Measurements from ENCODE around the gene CDH4. TPM values are rescaled to one million over a fixed set of nuclear protein-coding genes. Genes with fewer than 3 reads are reported as not detected.

The CDH4 gene
- total RNA-seq, 2 donors from 2014 or later, result not detected

DNA sequence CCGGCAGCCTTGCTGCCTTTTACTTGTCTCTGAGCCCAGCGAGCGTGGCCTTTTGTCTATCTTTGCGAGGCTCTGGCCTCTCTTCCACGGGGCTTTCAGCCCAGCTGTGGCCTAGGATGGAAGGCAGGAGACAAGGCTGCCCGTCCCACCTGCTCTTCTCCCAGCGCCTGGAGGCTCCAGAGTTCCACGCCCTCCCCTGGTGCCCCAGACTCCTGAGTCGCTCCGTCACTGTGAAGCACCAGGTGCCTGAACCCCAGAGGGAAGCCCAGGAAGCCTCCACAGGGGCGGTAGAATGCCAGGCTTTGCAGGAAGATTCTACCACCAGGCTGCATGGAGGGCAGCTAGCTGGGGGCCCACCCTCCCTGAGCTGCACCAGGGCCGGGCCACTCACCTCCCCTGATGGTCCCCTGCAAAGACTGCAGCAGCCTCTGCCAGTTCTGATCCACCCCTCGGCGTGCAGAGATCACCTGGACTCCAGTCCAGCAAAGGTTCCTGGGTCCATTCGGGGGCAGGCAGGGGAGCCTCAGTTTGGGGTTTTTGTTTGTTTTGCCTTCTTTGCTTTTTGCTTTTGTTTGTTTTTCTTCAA lies 384.6 kb downstream of the CDH4 start:
- H3K27me3 ChIP-seq (replicated peaks; ENCODE audit: insufficient read depth), result no peaks in the 10 kb centered on the region
- no peak for ATAC-seq (ENCODE audit: insufficient number of reproducible peaks, low FRiP score, low read depth)
- TF ChIP-seq, protein P1, sequence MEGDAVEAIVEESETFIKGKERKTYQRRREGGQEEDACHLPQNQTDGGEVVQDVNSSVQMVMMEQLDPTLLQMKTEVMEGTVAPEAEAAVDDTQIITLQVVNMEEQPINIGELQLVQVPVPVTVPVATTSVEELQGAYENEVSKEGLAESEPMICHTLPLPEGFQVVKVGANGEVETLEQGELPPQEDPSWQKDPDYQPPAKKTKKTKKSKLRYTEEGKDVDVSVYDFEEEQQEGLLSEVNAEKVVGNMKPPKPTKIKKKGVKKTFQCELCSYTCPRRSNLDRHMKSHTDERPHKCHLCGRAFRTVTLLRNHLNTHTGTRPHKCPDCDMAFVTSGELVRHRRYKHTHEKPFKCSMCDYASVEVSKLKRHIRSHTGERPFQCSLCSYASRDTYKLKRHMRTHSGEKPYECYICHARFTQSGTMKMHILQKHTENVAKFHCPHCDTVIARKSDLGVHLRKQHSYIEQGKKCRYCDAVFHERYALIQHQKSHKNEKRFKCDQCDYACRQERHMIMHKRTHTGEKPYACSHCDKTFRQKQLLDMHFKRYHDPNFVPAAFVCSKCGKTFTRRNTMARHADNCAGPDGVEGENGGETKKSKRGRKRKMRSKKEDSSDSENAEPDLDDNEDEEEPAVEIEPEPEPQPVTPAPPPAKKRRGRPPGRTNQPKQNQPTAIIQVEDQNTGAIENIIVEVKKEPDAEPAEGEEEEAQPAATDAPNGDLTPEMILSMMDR (IDR thresholded peaks at IDR 0.05), result no peak

DNA sequence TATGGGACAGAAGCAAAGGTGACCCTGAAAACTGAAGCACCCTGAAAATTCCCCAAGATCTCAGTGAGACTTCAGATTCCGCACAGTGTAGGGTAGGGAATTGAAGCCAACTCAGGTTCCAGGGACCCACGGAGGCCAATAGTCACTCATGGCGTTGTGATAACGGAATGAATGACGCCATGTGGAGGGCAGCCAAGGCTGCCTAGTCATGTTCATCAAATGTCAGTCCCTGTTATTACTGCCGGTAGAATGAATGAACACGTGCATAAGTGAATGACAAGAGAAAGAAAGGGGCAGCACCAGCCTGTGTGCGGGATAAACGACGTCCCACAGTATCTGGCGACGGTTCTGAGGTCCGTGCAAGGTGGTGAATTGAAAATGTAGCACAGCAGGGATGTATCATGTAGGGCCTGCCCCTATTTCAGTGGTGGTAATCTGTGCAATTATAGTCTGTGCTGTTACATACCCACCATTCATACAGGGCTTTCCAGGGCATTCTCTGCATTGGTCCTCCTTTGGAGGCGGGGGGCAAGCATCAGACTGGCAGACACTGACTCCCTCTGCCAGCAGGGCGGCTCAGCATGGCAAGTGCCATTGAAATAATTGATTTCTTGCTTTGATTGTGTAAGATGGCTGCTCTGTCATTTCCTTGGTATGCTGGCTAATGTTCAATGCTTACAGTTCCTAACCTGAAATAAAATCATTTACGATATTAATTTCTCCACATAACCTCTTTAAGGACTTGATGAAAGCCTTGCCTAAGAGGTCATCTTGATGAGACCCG lies 386.9 kb downstream of the CDH4 start:
- Histone ChIP-seq H3K4me3 (no peak overlapping the region), H3K27me3 (replicated peaks; ENCODE audit: insufficient read depth) (no peaks in the 10 kb centered on the region), H3K36me3 (no peaks in the 10 kb centered on the region), H3K27ac (no peak overlapping the region), H3K4me1 (ENCODE audit: control insufficient read depth in 1 of 2, low read depth in 2 of 2) (no peaks in the 10 kb centered on the region), H3K9me3 (peaks cover 4% of the 10 kb centered on the region)
- ATAC-seq (ENCODE audit: insufficient number of reproducible peaks, low FRiP score, low read depth), result no peak
- TF ChIP-seq, protein P1 (IDR thresholded peaks at IDR 0.05), result no peak
- DNase-seq (ENCODE audit: low spot score), result no peak

More for the DNA sequence above, 384.6 kb downstream of the CDH4 start:
- no peak for DNase-seq (ENCODE audit: low spot score)
- H3K36me3 ChIP-seq, result no peaks in the 10 kb centered on the region
- H3K27ac ChIP-seq, result no peak overlapping the region
- no peaks in the 10 kb centered on the region for H3K4me1 ChIP-seq (ENCODE audit: control insufficient read depth in 1 of 2, low read depth in 2 of 2)
- H3K9me3 ChIP-seq, result no peaks in the 10 kb centered on the region
- no peak overlapping the region for H3K4me3 ChIP-seq

DNA sequence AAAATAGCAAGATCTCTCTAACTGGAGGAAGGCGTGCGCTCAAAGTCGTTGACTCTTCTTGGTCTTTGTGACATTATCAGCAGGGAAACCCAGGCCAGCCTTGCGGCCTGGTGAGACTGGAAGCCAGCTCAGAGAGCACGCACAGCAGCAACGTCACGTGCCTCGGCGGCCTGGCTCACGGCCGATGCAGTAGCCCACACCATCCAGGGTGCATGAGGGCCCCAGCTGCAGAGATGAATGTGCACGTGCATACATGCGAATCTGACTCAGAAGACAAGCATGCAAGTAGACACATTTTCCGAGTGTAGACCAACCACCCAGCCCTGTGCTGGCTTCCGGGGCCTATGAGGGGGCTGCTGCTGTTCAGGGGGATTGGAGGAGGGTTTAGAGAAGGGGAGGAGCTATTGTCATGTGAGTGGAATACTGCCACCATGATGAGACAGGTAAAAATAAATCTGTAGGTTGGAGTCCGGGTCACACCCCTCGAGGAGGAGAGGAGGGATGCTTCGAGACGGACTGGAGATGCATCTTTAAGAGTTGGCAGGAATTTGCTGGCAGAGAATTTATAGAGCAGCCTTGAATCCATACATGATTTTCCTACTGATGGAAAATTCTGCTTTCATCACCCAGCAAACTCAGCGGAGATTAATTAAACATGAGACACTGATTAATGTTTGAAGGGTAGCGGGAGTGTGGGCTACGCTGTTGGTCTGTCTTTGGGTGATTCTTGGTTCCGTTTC lies 388.2 kb downstream of the CDH4 start:
- H3K9me3 ChIP-seq, result peaks cover 4% of the 10 kb centered on the region
- ATAC-seq (ENCODE audit: insufficient number of reproducible peaks, low FRiP score, low read depth), result no peak
- no peak for DNase-seq (ENCODE audit: low spot score)
- H3K4me1 ChIP-seq (ENCODE audit: control insufficient read depth in 1 of 2, low read depth in 2 of 2), result no peaks in the 10 kb centered on the region
- TF ChIP-seq, protein P1 (IDR thresholded peaks at IDR 0.05), result no peak
- H3K27ac ChIP-seq, result no peak overlapping the region
- no peak overlapping the region for H3K4me3 ChIP-seq
- H3K36me3 ChIP-seq, result no peaks in the 10 kb centered on the region
- H3K27me3 ChIP-seq (replicated peaks; ENCODE audit: insufficient read depth), result no peaks in the 10 kb centered on the region

DNA sequence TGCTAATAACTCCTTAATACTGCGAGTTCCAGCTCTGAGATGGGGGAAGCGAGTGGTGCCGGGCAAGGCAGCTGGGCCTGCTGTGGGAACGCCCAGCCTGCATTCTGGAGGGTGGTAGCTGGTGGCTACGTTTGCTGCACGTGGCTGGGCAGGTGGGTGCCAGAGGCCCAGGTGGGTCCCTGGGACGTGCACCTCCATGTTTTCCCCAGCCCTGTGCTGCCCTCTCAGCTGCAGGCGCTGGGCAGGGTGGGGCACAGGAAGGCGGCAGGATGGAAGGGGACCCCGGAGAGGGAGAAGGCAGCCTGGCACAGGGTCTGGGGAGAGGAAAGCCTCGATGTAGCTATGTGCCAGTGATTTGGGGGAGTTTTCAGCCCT lies 388.8 kb downstream of the CDH4 start:
- DNase-seq (ENCODE audit: low spot score), result no peak
- ATAC-seq (ENCODE audit: insufficient number of reproducible peaks, low FRiP score, low read depth), result no peak
- TF ChIP-seq, protein P1 (IDR thresholded peaks at IDR 0.05), result no peak
- Histone ChIP-seq H3K27me3 (replicated peaks; ENCODE audit: insufficient read depth) (no peaks in the 10 kb centered on the region), H3K4me3 (no peak overlapping the region), H3K36me3 (no peaks in the 10 kb centered on the region), H3K27ac (no peak overlapping the region), H3K4me1 (ENCODE audit: control insufficient read depth in 1 of 2, low read depth in 2 of 2) (no peaks in the 10 kb centered on the region), H3K9me3 (peaks cover 4% of the 10 kb centered on the region)
